Activated gamma-delta T cell treated with Interleukin-2 at 50 U/mL for 16 hours (primary cell): ENCODE results near the gene MYO1C.
"Not testable (repeated sequence)": the region's sequence is repeated elsewhere in the genome, so short reads cannot be mapped to it uniquely, and the experiment has no call there.

ENCODE experiments used
- DNase-seq: peaks from one replicate; pipeline ENCODE4 v3.0.0-alpha.2; 2020

The MYO1C gene

GRCh38 chr17:1492249-1493206 is at the start of gene MYO1C:
TSS of gene MYO1C (minus strand) at chr17:1492686. CDS start at chr17:1492487, 199 bp downstream.
- DNase-seq, result no peak

GRCh38 chr17:1541367-1541904 is 49.0 kb upstream of the MYO1C start:
- DNase-seq, result no peak

GRCh38 chr17:1539811-1540210 is 47.3 kb upstream of the MYO1C start:
- no peak for DNase-seq

- DNase-seq, result no peak
Measured at GRCh38 chr17:1535737-1536136, 43.3 kb upstream of the MYO1C start.

GRCh38 chr17:1533661-1534325 is 41.3 kb upstream of the MYO1C start:
- no peak for DNase-seq

GRCh38 chr17:1532836-1533602 is 40.5 kb upstream of the MYO1C start:
- DNase-seq, result no peak

GRCh38 chr17:1529863-1530262 is 37.4 kb upstream of the MYO1C start:
- no peak for DNase-seq

GRCh38 chr17:1526876-1527275 is 34.4 kb upstream of the MYO1C start:
- not testable (repeated sequence) for DNase-seq

GRCh38 chr17:1522626-1523025 is 30.1 kb upstream of the MYO1C start:
- no peak for DNase-seq

- no peak for DNase-seq
Measured at GRCh38 chr17:1521086-1521640, 28.7 kb upstream of the MYO1C start.

- no peak for DNase-seq
Measured at GRCh38 chr17:1519678-1520077, 27.2 kb upstream of the MYO1C start.

GRCh38 chr17:1518410-1518809 is 25.9 kb upstream of the MYO1C start:
- DNase-seq, result no peak

- DNase-seq, result peak; percentile 97
Measured at GRCh38 chr17:1516388-1517161, 24.1 kb upstream of the MYO1C start, which contains the start of gene INPP5K. TSS of gene INPP5K (minus strand) at chr17:1516612. CDS start at chr17:1516499, 113 bp downstream.

- DNase-seq, result peak; percentile 65
Measured at GRCh38 chr17:1515640-1516387, 23.3 kb upstream of the MYO1C start.

GRCh38 chr17:1512351-1512750 is 19.9 kb upstream of the MYO1C start:
- DNase-seq, result no peak

- DNase-seq, result no peak
Measured at GRCh38 chr17:1511756-1512321, 19.4 kb upstream of the MYO1C start.

GRCh38 chr17:1511290-1511689 is 18.8 kb upstream of the MYO1C start:
- DNase-seq, result no peak

GRCh38 chr17:1509290-1509881 is 16.9 kb upstream of the MYO1C start:
- no peak for DNase-seq

GRCh38 chr17:1508709-1509108 is 16.2 kb upstream of the MYO1C start:
- not testable (repeated sequence) for DNase-seq

GRCh38 chr17:1506649-1507267 is 14.3 kb upstream of the MYO1C start:
- no peak for DNase-seq
